ENCODE measurements around the gene DDC.

DNA sequence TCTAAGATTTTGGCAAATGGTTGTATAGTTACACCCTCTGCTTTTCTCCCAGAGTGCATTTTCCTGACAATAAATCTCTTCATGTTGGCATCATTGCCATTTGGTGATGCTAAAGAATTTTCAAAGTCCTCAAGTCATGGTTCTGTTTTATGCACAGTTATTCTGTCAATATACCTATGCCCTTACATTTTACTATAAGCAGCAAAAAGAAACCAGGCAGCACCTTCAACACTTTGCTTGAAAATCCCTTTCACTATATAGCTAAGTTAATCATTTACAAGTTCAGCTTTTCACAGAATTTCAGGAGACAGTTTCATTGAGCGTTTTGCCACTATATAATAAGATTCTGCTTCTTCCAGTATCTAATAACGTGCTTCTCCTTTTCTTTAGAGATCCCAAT lies 137.7 kb downstream of the DDC start:
- TF ChIP-seq POLR2A (IDR thresholded peaks at IDR 0.05): no peak
- TF ChIP-seq, protein P1, sequence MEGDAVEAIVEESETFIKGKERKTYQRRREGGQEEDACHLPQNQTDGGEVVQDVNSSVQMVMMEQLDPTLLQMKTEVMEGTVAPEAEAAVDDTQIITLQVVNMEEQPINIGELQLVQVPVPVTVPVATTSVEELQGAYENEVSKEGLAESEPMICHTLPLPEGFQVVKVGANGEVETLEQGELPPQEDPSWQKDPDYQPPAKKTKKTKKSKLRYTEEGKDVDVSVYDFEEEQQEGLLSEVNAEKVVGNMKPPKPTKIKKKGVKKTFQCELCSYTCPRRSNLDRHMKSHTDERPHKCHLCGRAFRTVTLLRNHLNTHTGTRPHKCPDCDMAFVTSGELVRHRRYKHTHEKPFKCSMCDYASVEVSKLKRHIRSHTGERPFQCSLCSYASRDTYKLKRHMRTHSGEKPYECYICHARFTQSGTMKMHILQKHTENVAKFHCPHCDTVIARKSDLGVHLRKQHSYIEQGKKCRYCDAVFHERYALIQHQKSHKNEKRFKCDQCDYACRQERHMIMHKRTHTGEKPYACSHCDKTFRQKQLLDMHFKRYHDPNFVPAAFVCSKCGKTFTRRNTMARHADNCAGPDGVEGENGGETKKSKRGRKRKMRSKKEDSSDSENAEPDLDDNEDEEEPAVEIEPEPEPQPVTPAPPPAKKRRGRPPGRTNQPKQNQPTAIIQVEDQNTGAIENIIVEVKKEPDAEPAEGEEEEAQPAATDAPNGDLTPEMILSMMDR (IDR thresholded peaks at IDR 0.05 in 4 of 5, conservative IDR thresholded peaks at IDR 0.05 in 1 of 5): no peak
